Measurements from ENCODE around the gene SEC62. TPM values are rescaled to one million over a fixed set of nuclear protein-coding genes. Genes with fewer than 3 reads are reported as not detected.

The SEC62 gene
- total RNA-seq, 1 donor from 2014 or later, result 94.6 TPM

GRCh38 chr3:169955406-169955805 is 11.2 kb upstream of the SEC62 start:
- no peak overlapping the region for H3K4me3 Mint-ChIP-seq (ENCODE audit: low read depth)
- no peaks in the 10 kb centered on the region for H3K36me3 Mint-ChIP-seq (ENCODE audit: insufficient read depth)
- DNase-seq (ENCODE audit: low spot score, unreplicated experiment), result no peak
- H3K27me3 Mint-ChIP-seq, result peaks cover 11% of the 10 kb centered on the region
- no peaks in the 10 kb centered on the region for H3K4me1 Mint-ChIP-seq (ENCODE audit: low read depth)
- TF ChIP-seq CTCF (IDR thresholded peaks at IDR 0.05; ENCODE audit: unreplicated experiment), result no peak
- H3K27ac Mint-ChIP-seq, result no peak overlapping the region
- no peaks in the 10 kb centered on the region for H3K9me3 Mint-ChIP-seq (ENCODE audit: low read depth)

- Mint-ChIP-seq H3K27ac (no peak overlapping the region), H3K4me1 (ENCODE audit: low read depth) (peaks cover 20% of the 10 kb centered on the region), H3K9me3 (ENCODE audit: low read depth) (peaks cover 4% of the 10 kb centered on the region), H3K36me3 (ENCODE audit: insufficient read depth) (no peaks in the 10 kb centered on the region), H3K4me3 (ENCODE audit: low read depth) (no peak overlapping the region), H3K27me3 (peaks cover 21% of the 10 kb centered on the region)
- TF ChIP-seq CTCF (IDR thresholded peaks at IDR 0.05; ENCODE audit: unreplicated experiment), result no peak
- DNase-seq (ENCODE audit: low spot score, unreplicated experiment), result no peak
Measured at GRCh38 chr3:169964176-169964575, 2.4 kb upstream of the SEC62 start.

GRCh38 chr3:169965562-169966427 is 812 bp upstream of the SEC62 start:
- DNase-seq (ENCODE audit: low spot score, unreplicated experiment), result no peak
- Mint-ChIP-seq H3K9me3 (ENCODE audit: low read depth) (peaks cover 4% of the 10 kb centered on the region), H3K4me1 (ENCODE audit: low read depth) (peaks cover 20% of the 10 kb centered on the region), H3K36me3 (ENCODE audit: insufficient read depth) (no peaks in the 10 kb centered on the region), H3K4me3 (ENCODE audit: low read depth) (peak overlapping the region; percentile 93), H3K27ac (peak overlapping the region; percentile 100), H3K27me3 (peaks cover 17% of the 10 kb centered on the region)
- no peak for TF ChIP-seq CTCF (IDR thresholded peaks at IDR 0.05; ENCODE audit: unreplicated experiment)

GRCh38 chr3:169966951-169967915 is 626 bp downstream of the SEC62 start:
- peaks cover 11% of the 10 kb centered on the region for H3K27me3 Mint-ChIP-seq
- H3K36me3 Mint-ChIP-seq (ENCODE audit: insufficient read depth), result no peaks in the 10 kb centered on the region
- H3K9me3 Mint-ChIP-seq (ENCODE audit: low read depth), result peaks cover 4% of the 10 kb centered on the region
- H3K4me3 Mint-ChIP-seq (ENCODE audit: low read depth), result peak overlapping the region; percentile 93
- peaks cover 20% of the 10 kb centered on the region for H3K4me1 Mint-ChIP-seq (ENCODE audit: low read depth)
- no peak for TF ChIP-seq CTCF (IDR thresholded peaks at IDR 0.05; ENCODE audit: unreplicated experiment)
- H3K27ac Mint-ChIP-seq, result peak overlapping the region; percentile 100
- DNase-seq (ENCODE audit: low spot score, unreplicated experiment), result peak; percentile 52

GRCh38 chr3:169968224-169968885 is 1.7 kb downstream of the SEC62 start:
- Mint-ChIP-seq H3K4me1 (ENCODE audit: low read depth) (peaks cover 20% of the 10 kb centered on the region), H3K4me3 (ENCODE audit: low read depth) (peak overlapping the region; percentile 93), H3K9me3 (ENCODE audit: low read depth) (peaks cover 4% of the 10 kb centered on the region), H3K36me3 (ENCODE audit: insufficient read depth) (no peaks in the 10 kb centered on the region), H3K27me3 (peaks cover 7% of the 10 kb centered on the region), H3K27ac (peak overlapping the region; percentile 50)
- DNase-seq (ENCODE audit: low spot score, unreplicated experiment), result no peak
- TF ChIP-seq CTCF (IDR thresholded peaks at IDR 0.05; ENCODE audit: unreplicated experiment), result no peak

Measured in progenitor cell of endocrine pancreas (in vitro differentiated cells).